ENCODE measurements around the gene RAPGEF2. TPM values are rescaled to one million over a fixed set of nuclear protein-coding genes. Genes with fewer than 3 reads are reported as not detected.

RAPGEF2 gene
- total and polyA plus RNA-seq, 10 of the 15 experiments (the other 5 are each of a cell fraction or from before 2014, with no cell fraction given) = 0.31 to 24.0 (median 2.9) TPM

DNA sequence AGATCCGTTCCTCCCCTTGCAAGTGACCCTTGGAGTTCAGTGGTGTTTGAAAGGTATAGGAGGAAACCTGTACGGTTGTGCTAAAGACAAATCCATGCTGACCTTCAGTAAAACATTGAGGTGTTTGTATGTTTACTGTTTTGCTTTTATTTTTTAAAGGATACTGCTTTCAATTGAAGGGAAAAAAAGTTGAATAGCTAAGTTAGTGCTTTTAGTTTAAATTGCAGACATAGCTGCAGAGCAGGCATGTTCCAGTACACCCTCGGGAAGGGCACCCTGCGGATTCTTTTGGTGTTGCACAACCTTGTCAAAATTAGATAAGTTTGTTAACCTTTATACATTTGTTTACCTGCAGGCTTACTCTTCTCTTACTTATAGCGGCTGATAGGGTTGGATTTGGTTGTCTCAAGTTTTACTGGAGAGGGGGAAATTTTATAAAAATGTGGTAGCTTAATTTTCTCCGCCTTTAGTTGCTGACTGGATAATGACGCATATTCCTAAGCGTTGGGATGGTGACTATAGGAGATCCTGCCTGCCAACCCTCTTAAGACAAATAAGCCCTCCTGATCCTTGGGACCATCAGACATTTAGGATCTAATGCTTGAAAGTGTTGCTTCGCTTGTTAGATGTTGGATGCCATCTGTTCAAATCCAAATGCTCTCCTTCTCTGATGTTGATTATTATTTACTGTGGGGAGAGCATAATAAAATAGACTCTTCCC, 2.0 kb downstream of the RAPGEF2 start:
- POLR2A ChIA-PET = interaction anchor here (0.6 to 1.0 kb wide), 3 partner anchors 18 to 123 kb away, joined by 3 to 5 read pairs (median 3); no protein-coding TSS in a partner anchor
- SMC1A ChIA-PET (ENCODE audit: uncharacterized antibody, unreplicated experiment) = interaction anchor here (0.9 to 1.6 kb wide), 10 partner anchors 12 to 244 kb away, joined by 3 to 6 read pairs (median 4); no protein-coding TSS in a partner anchor
- Histone ChIP-seq H2AFZ (ENCODE audit: control insufficient read depth, low read depth, low read length) (no peak overlapping the region), H3K36me3 (ENCODE audit: control insufficient read depth in 2 of 2, insufficient read depth in 2 of 2, low read length in 1 of 2) (no peaks in the 10 kb centered on the region), H3K79me2 (ENCODE audit: control insufficient read depth, insufficient read depth, low read length) (peaks cover 67% of the 10 kb centered on the region), H3K27me3 (replicated peaks in 1 of 2; ENCODE audit: control insufficient read depth in 2 of 2, insufficient read depth in 2 of 2, low read length in 1 of 2) (no peaks in the 10 kb centered on the region), H3K27ac (ENCODE audit: control insufficient read depth, insufficient read depth) (peak overlapping the region; percentile 70), H3K4me2 (ENCODE audit: control insufficient read depth, insufficient read depth) (peak overlapping the region; percentile 73), H4K20me1 (ENCODE audit: control insufficient read depth, insufficient read depth) (no peaks in the 10 kb centered on the region; the same call in 1 of the 2 replicates), H3K4me1 (ENCODE audit: control insufficient read depth, insufficient read depth, low read length) (peaks cover 14% of the 10 kb centered on the region), H3K9ac (ENCODE audit: control insufficient read depth, insufficient read depth, low read length) (peak overlapping the region; percentile 76), H3K4me3 (peak overlapping the region; percentile 71), H3K9me3 (replicated peaks; ENCODE audit: control insufficient read depth, insufficient read depth, low read length) (no peaks in the 10 kb centered on the region)
- no TSS peak for BruUV-seq (replicated peaks)
- FAIRE-seq (no peak), ATAC-seq (peak; percentile 29), DNase-seq (ENCODE audit: low read depth, low spot score) (no peak)
- in situ Hi-C loops (cut with MboI) (no loop called here), intact Hi-C loops (cut with micrococcal nuclease; ENCODE audit: unreplicated experiment) (loop anchor here (1.0 to 5.0 kb wide), 4 partner anchors 54 to 244 kb away; no protein-coding TSS in a partner anchor)
- TF ChIP-seq FOS (IDR thresholded peaks at IDR 0.05; ENCODE audit: borderline replicate concordance, extremely low read depth, insufficient read length) (no peak), CTCF (IDR thresholded peaks at IDR 0.05 in 2 of 3, conservative IDR thresholded peaks at IDR 0.05 in 1 of 3; ENCODE audit: control insufficient read depth in 2 of 3, extremely low read depth in 1 of 3, insufficient read depth in 1 of 3, low read depth in 3 of 3, low read length in 3 of 3) (peak in 1 of 3 experiments; percentile 2; a peak in 1 of 6 replicates)
- 47% methylated on average over 9 of the region's 9 CpGs for WGBS (ENCODE audit: insufficient coverage, insufficient replicate concordance, low lambda C conversion rate, missing lambda C conversion rate)
- RAD21 ChIA-PET (ENCODE audit: unreplicated experiment) = interaction anchor here (0.5 to 2.1 kb wide), 7 partner anchors 20 to 323 kb away, joined by 3 to 6 read pairs (median 3); no protein-coding TSS in a partner anchor
- CTCF ChIA-PET = interaction anchor here (0.8 to 1.5 kb wide), 6 partner anchors 28 to 253 kb away, joined by 3 to 5 read pairs (median 4); no protein-coding TSS in a partner anchor
